GM10248 (cell line): ENCODE results near the gene FADS2.

Experiments used
- CTCF ChIA-PET: fragments of 300-600 bp; sonication (Branson Sonifier 250); formaldehyde crosslinking; extraction: SDS; loops from one replicate; lab custom pipeline; 2021; ENCODE audit warnings: antibody characterized with exemption; lab: Yijun Ruan, JAX
- POLR2A ChIA-PET: fragments of 350-650 bp; sonication (Branson Sonifier 250); formaldehyde crosslinking; extraction: SDS; loops from one replicate; lab custom pipeline; 2020; ENCODE audit warnings: antibody characterized with exemption; lab: Yijun Ruan, JAX
- DNase-seq: peaks from one replicate; pipeline ENCODE4 v3.0.0; 2012; ENCODE audit errors: extremely low spot score
- CTCF ChIP-seq: IDR thresholded peaks from 2 replicates; pipeline ENCODE4 v1.5.1; 2012; ENCODE audit warnings: mild to moderate bottlenecking, low read depth; ENCODE audit errors: extremely low read depth, missing control alignments, control extremely low read depth

The FADS2 gene

GRCh38 chr11:61885784-61886580 is 57.9 kb downstream of the FADS2 start:
- ChIA-PET POLR2A (no interaction called here), CTCF (interaction anchor here (0.6 to 12.8 kb wide), 6 partner anchors 13 to 196 kb away, joined by 3 to 150 read pairs (median 4); no protein-coding TSS in a partner anchor)
- TF ChIP-seq CTCF: no peak
- DNase-seq: no peak

GRCh38 chr11:61886643-61887042 is 58.5 kb downstream of the FADS2 start:
- ChIA-PET POLR2A (no interaction called here), CTCF (interaction anchor here (0.6 to 12.8 kb wide), 5 partner anchors 12 to 196 kb away, joined by 3 to 150 read pairs (median 4); partner anchors contain the start of gene FADS1)
- no peak for DNase-seq
- no peak for TF ChIP-seq CTCF

- DNase-seq: no peak
- TF ChIP-seq CTCF: no peak
- CTCF ChIA-PET: interaction anchor here (0.8 to 12.8 kb wide), 7 partner anchors 8 to 221 kb away, joined by 3 to 150 read pairs (median 3); partner anchors contain the start of gene FADS1
- POLR2A ChIA-PET: no interaction called here
Measured at GRCh38 chr11:61887839-61888494, 59.9 kb downstream of the FADS2 start.

GRCh38 chr11:61888590-61888989 is 60.5 kb downstream of the FADS2 start:
- POLR2A ChIA-PET: no interaction called here
- DNase-seq: no peak
- TF ChIP-seq CTCF: no peak
- CTCF ChIA-PET: interaction anchor here (0.8 to 12.8 kb wide), 6 partner anchors 9 to 220 kb away, joined by 3 to 150 read pairs (median 4); no protein-coding TSS in a partner anchor

- TF ChIP-seq CTCF: no peak
- CTCF ChIA-PET: interaction anchor here (1.2 to 12.8 kb wide), 4 partner anchors 9 to 219 kb away, joined by 3 to 150 read pairs (median 6); no protein-coding TSS in a partner anchor
- no peak for DNase-seq
- POLR2A ChIA-PET: no interaction called here
Measured at GRCh38 chr11:61889831-61890230, 61.7 kb downstream of the FADS2 start.
